KMS-11 (cell line): Measurements from ENCODE around the gene S1PR5.

Experiments
- H2AFZ ChIP-seq: fragments of 200-600 bp; sonication (generic); 2 replicates; pipeline ENCODE4 v1.6.1; 2016; ENCODE audit warnings: antibody characterized with exemption, mixed run types, low read depth
- H3K27ac ChIP-seq: fragments of 200-600 bp; sonication (generic); 2 replicates; pipeline ENCODE4 v1.6.1; 2016; ENCODE audit warnings: mild to moderate bottlenecking, mixed run types
- H3K27me3 ChIP-seq: fragments of 200-600 bp; sonication (generic); 2 replicates; pipeline ENCODE4 v1.6.1; 2017; ENCODE audit warnings: mild to moderate bottlenecking, low read depth, mixed run types, moderate library complexity; ENCODE audit not compliant: insufficient read depth
- H3K36me3 ChIP-seq: fragments of 200-600 bp; sonication (generic); 2 replicates; pipeline ENCODE4 v1.6.1; 2017; ENCODE audit warnings: mild to moderate bottlenecking, mixed run types; ENCODE audit not compliant: insufficient read depth
- H3K4me1 ChIP-seq: fragments of 200-600 bp; sonication (generic); 2 replicates; pipeline ENCODE4 v1.6.1; 2016; ENCODE audit warnings: mild to moderate bottlenecking, low read depth, mixed run types; ENCODE audit not compliant: poor library complexity, severe bottlenecking
- H3K4me2 ChIP-seq: fragments of 200-600 bp; sonication (generic); 2 replicates; pipeline ENCODE4 v1.7.0; 2016; ENCODE audit warnings: mild to moderate bottlenecking, mixed run types
- H3K4me3 ChIP-seq: fragments of 200-600 bp; sonication (generic); IDR thresholded peaks from 2 replicates; pipeline ENCODE4 v1.6.1; 2017; ENCODE audit warnings: low read depth, low read length, mixed read lengths; ENCODE audit not compliant: insufficient read depth
- H3K79me2 ChIP-seq: fragments of 200-600 bp; sonication (generic); 2 replicates; pipeline ENCODE4 v1.6.1; 2016; ENCODE audit warnings: low read depth, mixed run types; ENCODE audit not compliant: insufficient read depth
- H3K9ac ChIP-seq: fragments of 200-600 bp; sonication (generic); 2 replicates; pipeline ENCODE4 v1.6.1; 2016; ENCODE audit warnings: mild to moderate bottlenecking, mixed run types
- H4K20me1 ChIP-seq: fragments of 200-600 bp; sonication (generic); 2 replicates; pipeline ENCODE4 v1.6.1; 2016; ENCODE audit warnings: mild to moderate bottlenecking, mixed run types; ENCODE audit not compliant: insufficient read depth
- CTCF ChIP-seq: fragments of 200-600 bp; sonication (generic); conservative IDR thresholded peaks from 2 replicates; pipeline ENCODE4 v1.6.1; 2017; ENCODE audit warnings: low read depth, mild to moderate bottlenecking, antibody characterized with exemption, low read length, moderate library complexity, mixed read lengths

S1PR5 gene

GRCh38 chr19:10516064-10516385, 1.2 kb downstream of the S1PR5 start:
- no peak overlapping the region for H3K9ac ChIP-seq
- H3K4me2 ChIP-seq, result no peak overlapping the region
- no peaks in the 10 kb centered on the region for H4K20me1 ChIP-seq
- H3K27ac ChIP-seq, result no peak overlapping the region
- no peaks in the 10 kb centered on the region for H3K36me3 ChIP-seq
- H3K4me1 ChIP-seq, result no peaks in the 10 kb centered on the region
- no peak overlapping the region for H3K4me3 ChIP-seq
- TF ChIP-seq CTCF, result no peak
- H3K79me2 ChIP-seq, result no peaks in the 10 kb centered on the region
- peaks cover 19% of the 10 kb centered on the region for H3K27me3 ChIP-seq
- no peak overlapping the region for H2AFZ ChIP-seq

- Histone ChIP-seq H3K79me2 (no peaks in the 10 kb centered on the region), H3K36me3 (no peaks in the 10 kb centered on the region), H2AFZ (no peak overlapping the region), H4K20me1 (no peaks in the 10 kb centered on the region), H3K4me1 (no peaks in the 10 kb centered on the region), H3K4me3 (no peak overlapping the region), H3K27ac (no peak overlapping the region), H3K9ac (no peak overlapping the region), H3K27me3 (peaks cover 19% of the 10 kb centered on the region), H3K4me2 (no peak overlapping the region)
- TF ChIP-seq CTCF, result no peak
Observed at GRCh38 chr19:10514211-10515145, 2.8 kb downstream of the S1PR5 start.

- Histone ChIP-seq H3K4me3 (no peak overlapping the region), H3K27me3 (peaks cover 6% of the 10 kb centered on the region), H3K4me2 (no peak overlapping the region), H2AFZ (no peak overlapping the region), H3K27ac (no peak overlapping the region), H3K9ac (no peak overlapping the region), H3K36me3 (no peaks in the 10 kb centered on the region), H4K20me1 (no peaks in the 10 kb centered on the region), H3K4me1 (peaks cover 7% of the 10 kb centered on the region), H3K79me2 (no peaks in the 10 kb centered on the region)
- no peak for TF ChIP-seq CTCF
Observed at GRCh38 chr19:10513223-10513622, 4.0 kb downstream of the S1PR5 start.

- no peak overlapping the region for H3K9ac ChIP-seq
- no peaks in the 10 kb centered on the region for H4K20me1 ChIP-seq
- H3K4me1 ChIP-seq, result peaks cover 7% of the 10 kb centered on the region
- peak; percentile 88 for TF ChIP-seq CTCF
- H3K36me3 ChIP-seq, result no peaks in the 10 kb centered on the region
- no peaks in the 10 kb centered on the region for H3K79me2 ChIP-seq
- no peak overlapping the region for H3K27ac ChIP-seq
- H2AFZ ChIP-seq, result peak overlapping the region; percentile 29; the same call in 1 of the 2 replicates
- no peak overlapping the region; the same call in 1 of the 2 replicates for H3K4me2 ChIP-seq
- no peak overlapping the region for H3K4me3 ChIP-seq
- H3K27me3 ChIP-seq, result no peaks in the 10 kb centered on the region
Observed at GRCh38 chr19:10510301-10510802, 6.9 kb downstream of the S1PR5 start.
